ENCODE results near the gene EYA2. TPM values are rescaled to one million over a fixed set of nuclear protein-coding genes. Genes with fewer than 3 reads are reported as not detected.

Gene EYA2
- total and polyA plus RNA-seq, 2 of the 4 experiments (the other 2 are of a cell fraction) = 2.3 to 5.4 TPM

DNA sequence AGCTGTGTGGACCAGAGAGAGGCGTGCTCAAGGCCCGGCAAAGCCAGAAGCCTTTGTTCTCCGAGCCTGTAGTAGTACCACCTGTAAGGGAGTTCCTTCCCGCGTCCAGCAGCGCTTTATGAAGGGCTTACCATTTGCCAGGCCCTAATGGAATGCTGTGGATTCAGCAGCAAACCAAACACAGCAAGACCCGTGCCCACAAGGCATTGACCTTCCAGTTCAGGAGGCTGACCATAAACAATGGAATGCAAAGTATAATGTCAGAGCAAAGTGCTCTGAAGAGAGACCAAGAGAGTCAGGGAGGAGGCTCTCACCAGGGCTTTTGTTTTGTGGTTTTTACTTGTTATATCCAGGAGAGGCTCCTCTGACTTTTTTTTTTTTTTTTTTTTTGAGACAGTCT, 252.0 kb downstream of the EYA2 start:
- Histone ChIP-seq H2BK15ac (ENCODE audit: low read depth, low read length) (no peak overlapping the region), H3K23ac (ENCODE audit: low read depth, low read length) (no peak overlapping the region), H4K20me1 (ENCODE audit: insufficient read depth, low read length) (no peaks in the 10 kb centered on the region), H3K9ac (ENCODE audit: low read depth, low read length) (no peak overlapping the region), H3K56ac (ENCODE audit: extremely low read depth, insufficient read depth, low read length) (no peak overlapping the region), H3K79me1 (ENCODE audit: low read depth in 1 of 2, low read length in 2 of 2) (no peaks in the 10 kb centered on the region), H4K5ac (ENCODE audit: low read depth, low read length) (no peak overlapping the region), H3K9me1 (ENCODE audit: insufficient read depth, low read length) (no peaks in the 10 kb centered on the region; the same call in 1 of the 2 replicates), H2BK20ac (ENCODE audit: low read depth, low read length) (peak overlapping the region; percentile 15; the same call in 1 of the 2 replicates), H3K9me3 (ENCODE audit: control insufficient read depth, insufficient read depth, low read length) (no peaks in the 10 kb centered on the region), H2BK120ac (ENCODE audit: low read depth, low read length) (peak overlapping the region; percentile 7; the same call in 1 of the 2 replicates), H4K8ac (ENCODE audit: low read depth in 2 of 2, low read length in 2 of 2) (no peak overlapping the region), H3K27ac (ENCODE audit: insufficient read depth, low read length) (no peak overlapping the region), H3K4me3 (ENCODE audit: insufficient read depth, low read depth, low read length) (no peak overlapping the region), H2AK9ac (replicated peaks; ENCODE audit: low read depth, low read length, poor library complexity) (peak overlapping the region; percentile 79), H3K4me2 (ENCODE audit: low read depth, low read length) (no peak overlapping the region), H3K4ac (ENCODE audit: low read depth, low read length) (peak overlapping the region; percentile 38; the same call in 1 of the 2 replicates), H3K27me3 (ENCODE audit: control insufficient read depth, insufficient read depth, low read length) (no peaks in the 10 kb centered on the region), H3K36me3 (ENCODE audit: control insufficient read depth, insufficient read depth, low read length) (no peaks in the 10 kb centered on the region), H2BK5ac (ENCODE audit: low read depth, low read length, poor library complexity, severe bottlenecking) (no peak overlapping the region), H3K4me1 (ENCODE audit: control insufficient read depth, insufficient read depth, low read length) (peaks cover 8% of the 10 kb centered on the region; the same call in 1 of the 2 replicates), H3K18ac (ENCODE audit: low read depth, low read length) (no peak overlapping the region), H2AFZ (replicated peaks; ENCODE audit: low read length, poor library complexity) (peak overlapping the region; percentile 76), H2AK5ac (ENCODE audit: low read depth, low read length) (no peak overlapping the region), H4K91ac (ENCODE audit: insufficient read depth, low read depth, low read length) (peak overlapping the region; percentile 17; the same call in 1 of the 2 replicates), H3K14ac (replicated peaks; ENCODE audit: low read depth, low read length) (peak overlapping the region; percentile 6)
- intact Hi-C loops (cut with micrococcal nuclease) = no loop called here
- peak; percentile 84 for ATAC-seq (ENCODE audit: low read depth)
- CTCF ChIA-PET = interaction anchor here (0.6 kb wide), 1 partner anchor 19 kb away, joined by 3 read pairs; no protein-coding TSS in a partner anchor
- in situ Hi-C loops (cut with MboI; ENCODE audit: low sequenced_read_pairs) = loop anchor here (5.0 kb wide), 1 partner anchor 389 kb away; no protein-coding TSS in a partner anchor
- peak; percentile 73 for DNase-seq
- BruUV-seq (replicated peaks) = no TSS peak
- TF ChIP-seq POLR2A (IDR thresholded peaks at IDR 0.05; ENCODE audit: low read depth, low read length) = no peak
- no peak for TF ChIP-seq MAFK (IDR thresholded peaks at IDR 0.05; ENCODE audit: low read depth, low read length)
- TF ChIP-seq, protein P1, sequence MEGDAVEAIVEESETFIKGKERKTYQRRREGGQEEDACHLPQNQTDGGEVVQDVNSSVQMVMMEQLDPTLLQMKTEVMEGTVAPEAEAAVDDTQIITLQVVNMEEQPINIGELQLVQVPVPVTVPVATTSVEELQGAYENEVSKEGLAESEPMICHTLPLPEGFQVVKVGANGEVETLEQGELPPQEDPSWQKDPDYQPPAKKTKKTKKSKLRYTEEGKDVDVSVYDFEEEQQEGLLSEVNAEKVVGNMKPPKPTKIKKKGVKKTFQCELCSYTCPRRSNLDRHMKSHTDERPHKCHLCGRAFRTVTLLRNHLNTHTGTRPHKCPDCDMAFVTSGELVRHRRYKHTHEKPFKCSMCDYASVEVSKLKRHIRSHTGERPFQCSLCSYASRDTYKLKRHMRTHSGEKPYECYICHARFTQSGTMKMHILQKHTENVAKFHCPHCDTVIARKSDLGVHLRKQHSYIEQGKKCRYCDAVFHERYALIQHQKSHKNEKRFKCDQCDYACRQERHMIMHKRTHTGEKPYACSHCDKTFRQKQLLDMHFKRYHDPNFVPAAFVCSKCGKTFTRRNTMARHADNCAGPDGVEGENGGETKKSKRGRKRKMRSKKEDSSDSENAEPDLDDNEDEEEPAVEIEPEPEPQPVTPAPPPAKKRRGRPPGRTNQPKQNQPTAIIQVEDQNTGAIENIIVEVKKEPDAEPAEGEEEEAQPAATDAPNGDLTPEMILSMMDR (conservative IDR thresholded peaks at IDR 0.05; ENCODE audit: low read depth, low read length) = no peak
- no peak for TF ChIP-seq FOS (IDR thresholded peaks at IDR 0.05; ENCODE audit: low read depth, low read length)
- TF ChIP-seq RFX5 (IDR thresholded peaks at IDR 0.05; ENCODE audit: low read depth, low read length) = no peak
- TF ChIP-seq, protein P2, sequence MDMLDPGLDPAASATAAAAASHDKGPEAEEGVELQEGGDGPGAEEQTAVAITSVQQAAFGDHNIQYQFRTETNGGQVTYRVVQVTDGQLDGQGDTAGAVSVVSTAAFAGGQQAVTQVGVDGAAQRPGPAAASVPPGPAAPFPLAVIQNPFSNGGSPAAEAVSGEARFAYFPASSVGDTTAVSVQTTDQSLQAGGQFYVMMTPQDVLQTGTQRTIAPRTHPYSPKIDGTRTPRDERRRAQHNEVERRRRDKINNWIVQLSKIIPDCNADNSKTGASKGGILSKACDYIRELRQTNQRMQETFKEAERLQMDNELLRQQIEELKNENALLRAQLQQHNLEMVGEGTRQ (IDR thresholded peaks at IDR 0.05; ENCODE audit: low read depth, low read length) = no peak
- no peak for TF ChIP-seq CEBPB (IDR thresholded peaks at IDR 0.05; ENCODE audit: low read depth, low read length)
- TF ChIP-seq MXI1 (IDR thresholded peaks at IDR 0.05; ENCODE audit: borderline replicate concordance, low read depth, low read length) = no peak
- 0 out of 2 replicates have a peak, but pooled peaks have one; percentile 13 for TF ChIP-seq RAD21 (IDR thresholded peaks at IDR 0.05; ENCODE audit: low read length)
- TF ChIP-seq BHLHE40 (IDR thresholded peaks at IDR 0.05; ENCODE audit: low read depth, low read length) = peak; percentile 53; the same call in 1 of the 2 replicates
- 0 out of 2 replicates have a peak, but pooled peaks have one; percentile 3 for TF ChIP-seq SMC3 (IDR thresholded peaks at IDR 0.05; ENCODE audit: low read depth, low read length)
- TF ChIP-seq NFE2L2 (IDR thresholded peaks at IDR 0.05; ENCODE audit: low read depth, low read length) = no peak
- TF ChIP-seq, protein P3, sequence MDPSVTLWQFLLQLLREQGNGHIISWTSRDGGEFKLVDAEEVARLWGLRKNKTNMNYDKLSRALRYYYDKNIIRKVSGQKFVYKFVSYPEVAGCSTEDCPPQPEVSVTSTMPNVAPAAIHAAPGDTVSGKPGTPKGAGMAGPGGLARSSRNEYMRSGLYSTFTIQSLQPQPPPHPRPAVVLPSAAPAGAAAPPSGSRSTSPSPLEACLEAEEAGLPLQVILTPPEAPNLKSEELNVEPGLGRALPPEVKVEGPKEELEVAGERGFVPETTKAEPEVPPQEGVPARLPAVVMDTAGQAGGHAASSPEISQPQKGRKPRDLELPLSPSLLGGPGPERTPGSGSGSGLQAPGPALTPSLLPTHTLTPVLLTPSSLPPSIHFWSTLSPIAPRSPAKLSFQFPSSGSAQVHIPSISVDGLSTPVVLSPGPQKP (IDR thresholded peaks at IDR 0.05; ENCODE audit: borderline replicate concordance, low read depth, low read length) = no peak
- no peak for TF ChIP-seq MAZ (IDR thresholded peaks at IDR 0.05; ENCODE audit: borderline replicate concordance, low read depth, low read length)
- TF ChIP-seq CHD1 (IDR thresholded peaks at IDR 0.05; ENCODE audit: low read depth, low read length) = no peak
- TF ChIP-seq RCOR1 (IDR thresholded peaks at IDR 0.05; ENCODE audit: insufficient replicate concordance, low read length) = peak; percentile 49
- 20% methylated on average over 1 of the region's 7 CpGs; no CpG with 5 or more reads in 1 of the 2 experiments for WGBS, 2 experiments (ENCODE audit: extremely low coverage in 2 of 2, insufficient read length in 1 of 2)
- dilution Hi-C loops (cut with HindIII; ENCODE audit: low sequenced_read_pairs, unreplicated experiment) = no loop called here
- POLR2A ChIA-PET (ENCODE audit: unreplicated experiment) = no interaction called here

Measured in IMR-90 (cell line).